ENCODE measurements around the gene ZNF710. TPM values are rescaled to one million over a fixed set of nuclear protein-coding genes. Genes with fewer than 3 reads are reported as not detected.

The ZNF710 gene
- total RNA-seq, 4 donors from 2014 or later, result 8.9 to 17.2 (median 11.5) TPM

DNA sequence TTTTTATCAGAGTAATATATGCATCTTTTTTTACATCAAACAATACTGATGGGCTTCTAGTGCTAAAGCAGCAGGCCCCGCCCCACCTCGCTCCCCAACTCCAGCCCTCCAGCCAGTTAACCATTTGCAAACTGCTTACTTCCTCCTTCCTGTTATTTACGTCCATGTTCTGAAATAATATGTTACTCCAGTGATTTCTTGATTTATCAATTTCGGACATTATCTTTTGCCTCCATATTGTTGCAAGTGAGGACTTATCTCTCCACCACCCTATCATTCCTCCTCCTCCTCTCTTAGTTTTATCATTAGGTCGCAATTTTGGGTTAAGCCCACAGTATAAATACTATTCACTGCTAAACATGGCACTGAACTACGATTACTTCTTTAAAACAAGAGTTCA lies 39.5 kb downstream of the ZNF710 start:
- no peak for DNase-seq
- Histone ChIP-seq H3K27me3 (no peaks in the 10 kb centered on the region), H3K4me1 (peaks cover 29 to 40% of the 10 kb centered on the region in 2 donors), H3K4me3 (replicated peaks in 1 of 3) (no peak overlapping the region), H3K9me3 (no peaks in the 10 kb centered on the region), H3K27ac (no peak overlapping the region), H3K36me3 (no peaks in the 10 kb centered on the region)
- WGBS, 2 donors, result 77% methylated on average over 6 of the region's 6 CpGs
- TF ChIP-seq, protein P1, sequence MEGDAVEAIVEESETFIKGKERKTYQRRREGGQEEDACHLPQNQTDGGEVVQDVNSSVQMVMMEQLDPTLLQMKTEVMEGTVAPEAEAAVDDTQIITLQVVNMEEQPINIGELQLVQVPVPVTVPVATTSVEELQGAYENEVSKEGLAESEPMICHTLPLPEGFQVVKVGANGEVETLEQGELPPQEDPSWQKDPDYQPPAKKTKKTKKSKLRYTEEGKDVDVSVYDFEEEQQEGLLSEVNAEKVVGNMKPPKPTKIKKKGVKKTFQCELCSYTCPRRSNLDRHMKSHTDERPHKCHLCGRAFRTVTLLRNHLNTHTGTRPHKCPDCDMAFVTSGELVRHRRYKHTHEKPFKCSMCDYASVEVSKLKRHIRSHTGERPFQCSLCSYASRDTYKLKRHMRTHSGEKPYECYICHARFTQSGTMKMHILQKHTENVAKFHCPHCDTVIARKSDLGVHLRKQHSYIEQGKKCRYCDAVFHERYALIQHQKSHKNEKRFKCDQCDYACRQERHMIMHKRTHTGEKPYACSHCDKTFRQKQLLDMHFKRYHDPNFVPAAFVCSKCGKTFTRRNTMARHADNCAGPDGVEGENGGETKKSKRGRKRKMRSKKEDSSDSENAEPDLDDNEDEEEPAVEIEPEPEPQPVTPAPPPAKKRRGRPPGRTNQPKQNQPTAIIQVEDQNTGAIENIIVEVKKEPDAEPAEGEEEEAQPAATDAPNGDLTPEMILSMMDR (IDR thresholded peaks at IDR 0.05), result no peak
- no peak for TF ChIP-seq POLR2A (IDR thresholded peaks at IDR 0.05)
- intact Hi-C loops (cut with DNase I), result no loop called here

DNA sequence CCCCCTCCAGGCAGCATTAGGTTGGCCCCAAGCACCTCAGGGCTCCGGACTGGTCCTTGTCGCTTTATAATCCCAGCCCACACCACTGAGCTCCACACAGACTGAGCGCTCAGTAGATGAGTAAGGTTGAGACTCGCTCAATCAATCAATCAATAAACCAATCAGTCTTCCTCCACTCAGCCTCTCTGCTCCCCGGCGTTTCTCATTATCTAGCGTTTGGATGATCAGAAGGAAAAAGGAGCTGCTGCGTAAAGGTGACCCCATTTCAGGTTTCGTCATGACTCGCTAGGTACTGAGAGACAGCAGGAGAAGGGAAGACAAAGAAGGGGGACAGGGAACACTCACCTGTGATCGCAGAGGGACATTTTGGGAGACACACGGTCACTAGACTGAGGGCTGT lies 41.2 kb downstream of the ZNF710 start:
- WGBS, 2 donors, result 96 to 97% methylated on average over 12 of the region's 12 CpGs
- Histone ChIP-seq H3K27me3 (no peaks in the 10 kb centered on the region), H3K9me3 (no peaks in the 10 kb centered on the region), H3K27ac (no peak overlapping the region), H3K4me1 (peaks cover 24 to 40% of the 10 kb centered on the region in 2 donors), H3K36me3 (no peaks in the 10 kb centered on the region), H3K4me3 (replicated peaks in 1 of 3) (no peak overlapping the region)
- TF ChIP-seq, protein P1 (IDR thresholded peaks at IDR 0.05), result no peak
- TF ChIP-seq POLR2A (IDR thresholded peaks at IDR 0.05), result no peak
- intact Hi-C loops (cut with DNase I), result no loop called here
- no peak for DNase-seq

- no peaks in the 10 kb centered on the region for H3K36me3 ChIP-seq
- H3K27me3 ChIP-seq, result no peaks in the 10 kb centered on the region
- H3K4me3 ChIP-seq (replicated peaks in 1 of 3), result no peak overlapping the region
- DNase-seq, result peak; percentile 41
- 77 to 78% methylated on average over 14 to 20 of the region's 27 CpGs for WGBS, 2 donors
- H3K27ac ChIP-seq, result no peak overlapping the region
- H3K9me3 ChIP-seq, result no peaks in the 10 kb centered on the region
- peaks cover 24 to 40% of the 10 kb centered on the region in 2 donors for H3K4me1 ChIP-seq
- TF ChIP-seq, protein P1 (IDR thresholded peaks at IDR 0.05), result no peak
- no peak for TF ChIP-seq POLR2A (IDR thresholded peaks at IDR 0.05)
- intact Hi-C loops (cut with DNase I), result no loop called here
Measured at GRCh38 chr15:90042766-90043529, 41.8 kb downstream of the ZNF710 start.

- no peak for TF ChIP-seq POLR2A (IDR thresholded peaks at IDR 0.05)
- TF ChIP-seq, protein P1 (IDR thresholded peaks at IDR 0.05), result no peak
- no peaks in the 10 kb centered on the region for H3K9me3 ChIP-seq
- H3K27ac ChIP-seq, result peak overlapping the region in 1 of 3 donors; percentile 93
- no peak for DNase-seq
- 91 to 93% methylated on average over 5 of the region's 5 CpGs for WGBS, 2 donors
- intact Hi-C loops (cut with DNase I), result no loop called here
- no peaks in the 10 kb centered on the region for H3K36me3 ChIP-seq
- H3K4me1 ChIP-seq, result peaks cover 25 to 42% of the 10 kb centered on the region in 2 donors
- H3K27me3 ChIP-seq, result no peaks in the 10 kb centered on the region
- H3K4me3 ChIP-seq (replicated peaks in 1 of 3), result no peak overlapping the region
Measured at GRCh38 chr15:90043530-90044010, 42.4 kb downstream of the ZNF710 start.

DNA sequence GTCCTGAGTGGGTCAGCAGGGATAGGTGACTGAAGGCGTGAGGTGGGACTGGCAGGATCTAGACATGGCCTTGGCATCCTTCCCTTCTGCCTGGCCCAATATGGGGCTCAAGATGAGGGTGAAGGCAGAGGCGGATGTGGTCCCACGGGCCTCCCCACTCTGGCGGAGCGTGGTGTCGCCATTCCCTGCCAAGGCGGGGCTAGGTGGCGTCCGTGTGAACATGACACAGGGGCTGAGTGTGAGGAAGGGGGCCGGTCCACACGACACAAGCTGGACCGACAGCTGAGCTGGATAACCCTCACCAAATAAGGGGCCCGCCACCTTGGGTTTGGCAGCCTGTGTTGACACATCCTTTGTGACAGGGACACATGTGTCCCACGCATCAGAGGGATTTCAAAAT lies 43.1 kb downstream of the ZNF710 start:
- Histone ChIP-seq H3K27me3 (no peaks in the 10 kb centered on the region), H3K27ac (peak overlapping the region in 1 of 3 donors; percentile 93), H3K4me1 (peaks cover 25 to 45% of the 10 kb centered on the region in 2 donors), H3K36me3 (no peaks in the 10 kb centered on the region), H3K4me3 (replicated peaks in 1 of 3) (no peak overlapping the region), H3K9me3 (no peaks in the 10 kb centered on the region)
- TF ChIP-seq POLR2A (IDR thresholded peaks at IDR 0.05), result no peak
- TF ChIP-seq, protein P1 (IDR thresholded peaks at IDR 0.05), result no peak
- intact Hi-C loops (cut with DNase I), result no loop called here
- WGBS, 2 donors, result 91 to 93% methylated on average over 14 of the region's 14 CpGs
- no peak for DNase-seq
